Stromal cell of bone marrow (primary cell): ENCODE data around the gene CTCF.

Source experiments
- DNase-seq: peaks from one replicate; pipeline ENCODE4 v3.0.0-alpha.2; 2012; ENCODE audit warnings: low read depth

The CTCF gene

GRCh38 chr16:67594956-67595355 lies 32.6 kb downstream of the CTCF start:
- no peak for DNase-seq

- DNase-seq = peak; percentile 11
Measured at GRCh38 chr16:67598527-67598926, 36.2 kb downstream of the CTCF start.

GRCh38 chr16:67605641-67606040 lies 43.3 kb downstream of the CTCF start:
- DNase-seq = no peak

GRCh38 chr16:67606632-67607031 lies 44.3 kb downstream of the CTCF start:
- DNase-seq = no peak

GRCh38 chr16:67608364-67608763 lies 46.0 kb downstream of the CTCF start:
- no peak for DNase-seq

- no peak for DNase-seq
Measured at GRCh38 chr16:67613808-67614207, 51.5 kb downstream of the CTCF start.

- no peak for DNase-seq
Measured at GRCh38 chr16:67628216-67628615, 65.9 kb downstream of the CTCF start.

GRCh38 chr16:67632415-67633172 lies 70.3 kb downstream of the CTCF start:
- no peak for DNase-seq

- no peak for DNase-seq
Measured at GRCh38 chr16:67636713-67637112, 74.4 kb downstream of the CTCF start.

- DNase-seq = no peak
Measured at GRCh38 chr16:67637625-67638024, 75.3 kb downstream of the CTCF start.

GRCh38 chr16:67641779-67642708 lies 79.7 kb downstream of the CTCF start:
- DNase-seq = peak; percentile 22

GRCh38 chr16:67644038-67644437 lies 81.7 kb downstream of the CTCF start:
- no peak for DNase-seq

GRCh38 chr16:67645397-67646121 lies 83.2 kb downstream of the CTCF start:
- DNase-seq = no peak

- no peak for DNase-seq
Measured at GRCh38 chr16:67647111-67647651, 84.9 kb downstream of the CTCF start.

GRCh38 chr16:67647681-67648080 lies 85.4 kb downstream of the CTCF start:
- DNase-seq = no peak

- DNase-seq = no peak
Measured at GRCh38 chr16:67648088-67648763, 85.9 kb downstream of the CTCF start.

- no peak for DNase-seq
Measured at GRCh38 chr16:67648764-67649407, 86.6 kb downstream of the CTCF start.

- no peak for DNase-seq
Measured at GRCh38 chr16:67649494-67649931, 87.2 kb downstream of the CTCF start.

- DNase-seq = no peak
Measured at GRCh38 chr16:67650023-67650422, 87.7 kb downstream of the CTCF start.

- no peak for DNase-seq
Measured at GRCh38 chr16:67651039-67651438, 88.7 kb downstream of the CTCF start.

- DNase-seq = no peak
Measured at GRCh38 chr16:67651847-67652246, 89.5 kb downstream of the CTCF start.
